Measurements from ENCODE around the gene DNM2.
"Not testable (repeated sequence)": the region's sequence is repeated elsewhere in the genome, so short reads cannot be mapped to it uniquely, and the experiment has no call there.

DNM2 gene

DNA sequence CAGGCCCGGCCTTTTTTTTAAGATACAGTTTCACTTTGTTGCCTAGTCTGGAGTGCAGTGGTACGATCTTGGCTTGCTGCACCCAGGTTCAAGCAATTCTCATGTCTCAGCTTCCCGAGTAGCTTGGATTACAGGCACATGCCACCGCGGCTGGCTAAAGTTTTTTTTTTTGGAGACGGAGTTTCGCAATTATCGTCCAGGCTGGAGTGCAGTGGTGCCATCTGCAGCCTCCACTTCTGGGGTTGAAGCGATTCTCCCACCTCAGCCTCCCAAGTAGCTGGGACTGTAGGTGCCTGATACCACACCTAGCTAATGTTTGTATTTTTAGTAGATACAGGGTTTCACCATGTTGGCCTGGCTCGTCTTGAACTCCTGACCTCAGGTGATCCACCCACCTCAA lies 148.6 kb downstream of the DNM2 start:
- Mint-ChIP-seq H3K9me3 (no peaks in the 10 kb centered on the region), H3K27ac (no peak overlapping the region), H3K4me3 (no peak overlapping the region), H3K4me1 (ENCODE audit: low read depth in 2 of 2) (peaks cover 20 to 21% of the 10 kb centered on the region in 2 donors), H3K27me3 (no peaks in the 10 kb centered on the region), H3K36me3 (ENCODE audit: insufficient read depth) (peaks cover 8% of the 10 kb centered on the region)
- no peak for DNase-seq
- ATAC-seq (replicated peaks): no peak

GRCh38 chr19:10868872-10869547 lies 151.1 kb downstream of the DNM2 start:
- H3K36me3 Mint-ChIP-seq (ENCODE audit: insufficient read depth): peaks cover 8% of the 10 kb centered on the region
- ATAC-seq (replicated peaks) (no peak), DNase-seq (no peak)
- H3K4me1 Mint-ChIP-seq (ENCODE audit: low read depth in 2 of 2): peaks cover 22 to 23% of the 10 kb centered on the region in 2 donors
- no peaks in the 10 kb centered on the region for H3K9me3 Mint-ChIP-seq
- H3K4me3 Mint-ChIP-seq: no peak overlapping the region
- no peak overlapping the region for H3K27ac Mint-ChIP-seq
- no peaks in the 10 kb centered on the region for H3K27me3 Mint-ChIP-seq

- Mint-ChIP-seq H3K36me3 (ENCODE audit: insufficient read depth) (peaks cover 11% of the 10 kb centered on the region), H3K4me3 (peak overlapping the region; percentile 76 to 89), H3K27ac (peak overlapping the region in 1 of 2 donors; percentile 58), H3K4me1 (ENCODE audit: low read depth in 2 of 2) (peaks cover 15 to 16% of the 10 kb centered on the region in 2 donors)
- H3K9me3 Mint-ChIP-seq; DNase-seq; ATAC-seq (replicated peaks); H3K27me3 Mint-ChIP-seq: not testable (repeated sequence)
These were observed 152.0 kb downstream of the DNM2 start for GRCh38 chr19:10869872-10870311.

DNA sequence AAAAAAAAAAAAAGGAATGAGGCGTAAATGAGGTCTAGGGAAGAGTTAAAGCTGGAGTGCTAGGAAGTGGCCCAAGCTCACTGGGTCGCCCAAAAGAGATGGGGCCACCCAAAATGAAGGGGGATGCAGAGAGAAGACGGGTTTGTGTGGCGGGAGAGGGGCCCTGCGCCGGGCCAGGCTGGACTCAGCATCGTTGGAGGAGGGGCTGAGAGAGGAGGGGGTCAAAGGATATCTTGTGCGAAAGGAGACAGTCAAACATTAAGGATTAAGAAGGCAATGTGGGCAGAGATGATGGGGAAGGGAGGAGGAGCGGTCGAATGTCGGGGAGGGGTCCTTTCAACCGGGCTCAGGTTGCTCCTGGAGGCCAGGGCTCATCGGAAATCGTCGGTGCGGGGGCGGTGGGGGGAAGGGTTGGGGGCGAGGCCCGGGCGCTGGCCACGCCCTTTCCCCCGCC lies 152.6 kb downstream of the DNM2 start:
- no peaks in the 10 kb centered on the region for H3K27me3 Mint-ChIP-seq

GRCh38 chr19:10870955-10871603 lies 153.2 kb downstream of the DNM2 start, which contains the start of gene CARM1:
Gene CARM1 (plus strand): TSS chr19:10871553. CDS start chr19:10871703, 150 bp downstream.
- DNase-seq: peak; percentile 98
- peak within 1 kb of the TSS; percentile 87 to 89 for H3K4me3 Mint-ChIP-seq
- H3K27me3 Mint-ChIP-seq: no peaks in the 10 kb centered on the region
- H3K36me3 Mint-ChIP-seq (ENCODE audit: insufficient read depth): peaks cover 11% of the 10 kb centered on the region
- H3K9me3 Mint-ChIP-seq: no peaks in the 10 kb centered on the region
- peaks cover 15 to 16% of the 10 kb centered on the region in 2 donors for H3K4me1 Mint-ChIP-seq (ENCODE audit: low read depth in 2 of 2)
- H3K27ac Mint-ChIP-seq: peak within 1 kb of the TSS; percentile 70 to 90
- peak; percentile 84 for ATAC-seq (replicated peaks)

More for the DNA sequence above, 152.6 kb downstream of the DNM2 start:
- Mint-ChIP-seq H3K4me1 (ENCODE audit: low read depth in 2 of 2) (peaks cover 15 to 16% of the 10 kb centered on the region in 2 donors), H3K36me3 (ENCODE audit: insufficient read depth) (peaks cover 11% of the 10 kb centered on the region), H3K9me3 (no peaks in the 10 kb centered on the region), H3K27ac (peak overlapping the region; percentile 49 to 58), H3K4me3 (peak overlapping the region; percentile 76 to 89)
- DNase-seq: no peak
- ATAC-seq (replicated peaks): no peak

GRCh38 chr19:10871711-10872545 lies 154.0 kb downstream of the DNM2 start:
- no peaks in the 10 kb centered on the region for H3K9me3 Mint-ChIP-seq
- H3K27me3 Mint-ChIP-seq: no peaks in the 10 kb centered on the region
- peaks cover 9% of the 10 kb centered on the region for H3K36me3 Mint-ChIP-seq (ENCODE audit: insufficient read depth)
- H3K4me3 Mint-ChIP-seq: peak overlapping the region; percentile 75 to 87
- peaks cover 16 to 17% of the 10 kb centered on the region in 2 donors for H3K4me1 Mint-ChIP-seq (ENCODE audit: low read depth in 2 of 2)
- ATAC-seq (replicated peaks) (no peak), DNase-seq (peak; percentile 5 to 31 (median 20))
- H3K27ac Mint-ChIP-seq: peak overlapping the region; percentile 70 to 90

DNA sequence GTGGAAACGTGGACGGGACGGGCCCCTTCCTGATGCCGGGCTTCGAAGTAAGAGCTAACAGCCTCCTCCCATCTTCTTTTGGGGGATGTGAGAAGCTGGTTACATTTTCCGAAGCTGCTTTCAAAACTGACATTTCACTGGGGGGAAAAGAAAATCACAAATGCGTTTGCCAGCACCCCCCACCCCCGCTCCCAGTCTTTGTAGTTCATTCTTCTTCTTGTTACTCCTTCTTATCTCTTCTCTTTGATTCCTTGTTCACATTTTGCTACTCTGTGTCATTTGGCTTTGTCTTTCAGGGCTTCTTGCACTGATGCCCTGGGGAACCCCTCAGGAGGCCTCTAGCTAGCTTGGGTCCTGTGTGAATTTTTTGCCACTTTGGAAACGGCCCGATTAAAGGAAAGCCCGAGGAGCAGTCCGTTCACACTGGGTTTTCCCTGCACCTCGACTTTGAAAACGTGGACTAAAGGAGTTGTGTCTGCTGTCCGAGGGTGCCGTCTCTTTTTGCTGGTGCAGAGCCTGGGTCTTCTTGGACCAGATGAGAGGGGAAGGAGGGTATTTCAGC lies 154.7 kb downstream of the DNM2 start:
- H3K4me1 Mint-ChIP-seq (ENCODE audit: low read depth in 2 of 2): peaks cover 16 to 18% of the 10 kb centered on the region in 2 donors
- H3K36me3 Mint-ChIP-seq (ENCODE audit: insufficient read depth): peaks cover 8% of the 10 kb centered on the region
- no peak for ATAC-seq (replicated peaks)
- H3K4me3 Mint-ChIP-seq: peak overlapping the region; percentile 75 to 87
- peak overlapping the region; percentile 70 to 90 for H3K27ac Mint-ChIP-seq
- H3K27me3 Mint-ChIP-seq: no peaks in the 10 kb centered on the region
- DNase-seq: no peak
- H3K9me3 Mint-ChIP-seq: no peaks in the 10 kb centered on the region

- DNase-seq: no peak
- no peak overlapping the region for H3K27ac Mint-ChIP-seq
- H3K27me3 Mint-ChIP-seq: no peaks in the 10 kb centered on the region
- peaks cover 22 to 26% of the 10 kb centered on the region in 2 donors for H3K4me1 Mint-ChIP-seq (ENCODE audit: low read depth in 2 of 2)
- no peaks in the 10 kb centered on the region for H3K9me3 Mint-ChIP-seq
- H3K36me3 Mint-ChIP-seq (ENCODE audit: insufficient read depth): peaks cover 9% of the 10 kb centered on the region
- ATAC-seq (replicated peaks): no peak
- peak overlapping the region; percentile 49 to 62 for H3K4me3 Mint-ChIP-seq
These were observed 156.1 kb downstream of the DNM2 start for GRCh38 chr19:10874024-10874423.

- Mint-ChIP-seq H3K4me1 (ENCODE audit: low read depth in 2 of 2) (peaks cover 22 to 25% of the 10 kb centered on the region in 2 donors), H3K9me3 (no peaks in the 10 kb centered on the region), H3K36me3 (ENCODE audit: insufficient read depth) (peaks cover 6% of the 10 kb centered on the region), H3K27ac (no peak overlapping the region), H3K4me3 (peak overlapping the region in 1 of 2 donors; percentile 22), H3K27me3 (no peaks in the 10 kb centered on the region)
- DNase-seq (no peak), ATAC-seq (replicated peaks) (no peak)
These were observed 158.8 kb downstream of the DNM2 start for GRCh38 chr19:10876459-10877240.

DNA sequence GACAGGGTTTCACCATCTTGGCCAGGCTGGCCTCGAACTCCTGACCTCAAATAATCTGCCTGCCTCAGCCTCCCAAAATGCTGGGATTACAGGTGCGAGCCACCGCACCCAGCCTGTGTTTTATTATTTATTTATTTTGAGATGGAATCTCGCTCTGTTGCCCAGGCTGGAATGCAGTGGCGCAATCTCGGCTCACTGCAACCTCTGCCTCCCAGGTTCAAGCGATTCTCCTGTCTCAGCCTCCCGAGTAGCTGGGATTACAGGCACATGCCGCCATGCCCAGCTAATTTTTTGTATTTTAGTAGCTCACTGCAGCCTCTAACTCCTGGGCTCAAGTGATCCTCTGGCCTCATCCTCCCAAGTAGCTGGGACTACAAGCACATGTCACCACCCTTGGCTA lies 159.7 kb downstream of the DNM2 start:
- H3K36me3 Mint-ChIP-seq (ENCODE audit: insufficient read depth); H3K4me3 Mint-ChIP-seq; ATAC-seq (replicated peaks); DNase-seq; H3K27me3 Mint-ChIP-seq; H3K9me3 Mint-ChIP-seq: not testable (repeated sequence)
- Mint-ChIP-seq H3K4me1 (ENCODE audit: low read depth in 2 of 2) (peaks cover 19 to 22% of the 10 kb centered on the region in 2 donors), H3K27ac (peak overlapping the region; percentile 31 to 41)

- peak overlapping the region in 1 of 2 donors; percentile 41 for H3K27ac Mint-ChIP-seq
- ATAC-seq (replicated peaks) (peak; percentile 19), DNase-seq (no peak)
- H3K4me1 Mint-ChIP-seq (ENCODE audit: low read depth in 2 of 2): peaks cover 16 to 19% of the 10 kb centered on the region in 2 donors
- H3K9me3 Mint-ChIP-seq: no peaks in the 10 kb centered on the region
- H3K36me3 Mint-ChIP-seq (ENCODE audit: insufficient read depth): peaks cover 6% of the 10 kb centered on the region
- peak overlapping the region in 1 of 2 donors; percentile 14 for H3K4me3 Mint-ChIP-seq
- no peaks in the 10 kb centered on the region for H3K27me3 Mint-ChIP-seq
These were observed 160.4 kb downstream of the DNM2 start for GRCh38 chr19:10878253-10878652.

All from effector memory CD8-positive, alpha-beta T cell (primary cell).